Keratinocyte (primary cell): Measurements from ENCODE around the gene SLFN12. TPM values are rescaled to one million over a fixed set of nuclear protein-coding genes. Genes with fewer than 3 reads are reported as not detected.
"Not testable (repeated sequence)": the region's sequence is repeated elsewhere in the genome, so short reads cannot be mapped to it uniquely, and the experiment has no call there.

Experiments used
- DNase-seq: peaks from one replicate; pipeline ENCODE4 v3.0.0-alpha.2; 2011; ENCODE audit warnings: low read depth, missing footprints, low spot score
- FAIRE-seq: peaks from 2 replicates; lab custom pipeline; 2011; peaks lifted over from hg19 to GRCh38; lab: Jason Lieb, UNC
- H2AFZ ChIP-seq: 2 replicates; pipeline ENCODE4 v1.6.0; 2012; ENCODE audit warnings: low read length, control low read depth, inconsistent platforms; ENCODE audit not compliant: control insufficient read depth
- H3K27ac ChIP-seq: 2 replicates; pipeline ENCODE4 v1.5.1; 2011; ENCODE audit warnings: low read length; ENCODE audit not compliant: control insufficient read depth, insufficient read depth
- H3K27me3 ChIP-seq: 3 replicates; pipeline ENCODE4 v1.6.0; 2011; ENCODE audit warnings: low read length; ENCODE audit not compliant: control insufficient read depth, insufficient read depth; ENCODE audit errors: extremely low read depth
- H3K36me3 ChIP-seq, 2 experiments: 2 replicates in 1 of 2; 3 replicates in 1 of 2; pipeline ENCODE4 v1.5.1; 2011; ENCODE audit warnings: low read length in 2 of 2, mild to moderate bottlenecking in 1 of 2; ENCODE audit not compliant: control insufficient read depth in 2 of 2, insufficient read depth in 2 of 2; ENCODE audit errors: extremely low read depth in 1 of 2
- H3K4me1 ChIP-seq: 3 replicates; pipeline ENCODE4 v1.5.1; 2011; ENCODE audit warnings: low read length; ENCODE audit not compliant: control insufficient read depth, insufficient read depth; ENCODE audit errors: extremely low read depth
- H3K4me2 ChIP-seq: 3 replicates; pipeline ENCODE4 v1.6.0; 2011; ENCODE audit warnings: low read depth, low read length; ENCODE audit not compliant: control insufficient read depth, insufficient read depth; ENCODE audit errors: extremely low read depth
- H3K4me3 ChIP-seq, 3 experiments: fragments of 200-600 bp in 1 of 3; sonication (generic) in 1 of 3; 2 replicates in 2 of 3; 3 replicates in 1 of 3; pipeline ENCODE4 v1.5.1; 2011 to 2016; ENCODE audit warnings: low read length in 3 of 3, mild to moderate bottlenecking in 3 of 3, control low read depth in 2 of 3, inconsistent platforms in 1 of 3, low read depth in 1 of 3, mixed read lengths in 1 of 3, mixed run types in 1 of 3, moderate library complexity in 1 of 3; ENCODE audit not compliant: control insufficient read depth in 2 of 3, insufficient read depth in 2 of 3; ENCODE audit errors: extremely low read depth in 1 of 3
- H3K79me2 ChIP-seq: 2 replicates; pipeline ENCODE4 v1.6.0; 2012; ENCODE audit warnings: low read length; ENCODE audit not compliant: control insufficient read depth, insufficient read depth
- H3K9ac ChIP-seq: 3 replicates; pipeline ENCODE4 v1.6.0; 2011; ENCODE audit warnings: low read length; ENCODE audit not compliant: control insufficient read depth, insufficient read depth; ENCODE audit errors: extremely low read depth
- H3K9me1 ChIP-seq: 3 replicates; pipeline ENCODE4 v1.6.0; 2011; ENCODE audit warnings: low read length; ENCODE audit not compliant: control insufficient read depth, insufficient read depth; ENCODE audit errors: extremely low read depth
- H3K9me3 ChIP-seq: 2 replicates; pipeline ENCODE4 v1.5.1; 2012; ENCODE audit warnings: low read depth, low read length; ENCODE audit not compliant: control insufficient read depth
- H4K20me1 ChIP-seq: 3 replicates; pipeline ENCODE4 v1.6.0; 2011; ENCODE audit warnings: low read length; ENCODE audit not compliant: control insufficient read depth, insufficient read depth; ENCODE audit errors: extremely low read depth
- CTCF ChIP-seq, 3 experiments: IDR thresholded peaks in 1 of 3; conservative IDR thresholded peaks in 1 of 3; optimal IDR thresholded peaks in 1 of 3; 2 replicates in 2 of 3; 3 replicates in 1 of 3; pipeline versions ENCODE3 to v1.5.1; 2011; ENCODE audit warnings: low read length in 3 of 3, mild to moderate bottlenecking in 3 of 3, moderate library complexity in 2 of 3, control low read depth in 1 of 3, inconsistent platforms in 1 of 3; ENCODE audit not compliant: insufficient read depth in 2 of 3; ENCODE audit errors: extremely low read depth in 1 of 3
- EZH2 ChIP-seq: IDR thresholded peaks from one replicate; pipeline ENCODE4 v1.6.1; 2012; ENCODE audit warnings: inconsistent platforms, mild to moderate bottlenecking, low read length, moderate library complexity
- dilution Hi-C: fragments of 300-500 bp; cut with MboI; formaldehyde crosslinking; loops from one replicate; pipeline ENCODE4 v1.7.0; 2020; ENCODE audit warnings: low sequenced_read_pairs; ENCODE audit not compliant: extremely low pct_ligation_motif_present
- polyA plus RNA-seq, 5 experiments: library from polyadenylated mRNA; depleted of rRNA in 3 of 5; stranded (reverse) in 3 of 5; stranded (forward) in 1 of 5; unstranded in 1 of 5; fragments of >200 nt; gene quantifications; 1 replicate in 1 of 5; 2 replicates in 3 of 5; 3 replicates in 1 of 5; pipeline versions ENCODE4 v1.2.1 to v1.2.3, GENCODE V29; 2011 to 2012; ENCODE audit warnings: missing spikeins in 2 of 5, low read depth in 1 of 5, low replicate concordance in 1 of 5

Gene SLFN12
- polyA plus RNA-seq, 1 donor (not counting 4 experiments of a cell fraction or from before 2014, with no cell fraction given) = 15.2 TPM

GRCh38 chr17:35460354-35460851 lies 28.1 kb upstream of the SLFN12 start:
- dilution Hi-C loops = no loop called here
- peak overlapping the region; percentile 8 for H2AFZ ChIP-seq
- no peak for FAIRE-seq

GRCh38 chr17:35454035-35454434 lies 21.7 kb upstream of the SLFN12 start:
- H3K27me3 ChIP-seq = peaks cover 24% of the 10 kb centered on the region
- H3K9me3 ChIP-seq, dilution Hi-C loops: not testable (repeated sequence)

More at GRCh38 chr17:35460354-35460851, 28.1 kb upstream of the SLFN12 start:
- H3K27ac ChIP-seq = no peak overlapping the region
- H3K4me3 ChIP-seq = peak overlapping the region; percentile 23 to 38 (median 37)
- no peak for TF ChIP-seq EZH2
- no peak for TF ChIP-seq CTCF (optimal IDR thresholded peaks at IDR 0.05 in 1 of 3, IDR thresholded peaks at IDR 0.05 in 1 of 3, conservative IDR thresholded peaks at IDR 0.05 in 1 of 3; ENCODE audit: extremely low read depth in 1 of 3, insufficient read depth in 2 of 3, low read length in 3 of 3)
- peaks cover 23% of the 10 kb centered on the region for H3K27me3 ChIP-seq
- peak overlapping the region; percentile 61 for H3K4me2 ChIP-seq
- H3K79me2 ChIP-seq = no peaks in the 10 kb centered on the region
- H3K9me3 ChIP-seq = no peaks in the 10 kb centered on the region
- H3K4me1 ChIP-seq = no peaks in the 10 kb centered on the region
- DNase-seq = no peak
- H3K9ac ChIP-seq = no peak overlapping the region
- H3K9me1 ChIP-seq = no peaks in the 10 kb centered on the region
- no peaks in the 10 kb centered on the region for H4K20me1 ChIP-seq
- no peaks in the 10 kb centered on the region for H3K36me3 ChIP-seq

GRCh38 chr17:35453171-35453570 lies 20.9 kb upstream of the SLFN12 start:
- Histone ChIP-seq H3K9me3 (no peaks in the 10 kb centered on the region), H2AFZ (no peak overlapping the region), H3K9me1 (no peaks in the 10 kb centered on the region), H3K27me3 (peaks cover 28% of the 10 kb centered on the region), H3K36me3 (no peaks in the 10 kb centered on the region), H3K4me1 (no peaks in the 10 kb centered on the region), H3K79me2 (no peaks in the 10 kb centered on the region), H4K20me1 (no peaks in the 10 kb centered on the region), H3K27ac (no peak overlapping the region), H3K4me2 (no peak overlapping the region), H3K4me3 (no peak overlapping the region), H3K9ac (no peak overlapping the region)
- DNase-seq = no peak
- FAIRE-seq = no peak
- dilution Hi-C loops = no loop called here
- TF ChIP-seq CTCF (optimal IDR thresholded peaks at IDR 0.05 in 1 of 3, IDR thresholded peaks at IDR 0.05 in 1 of 3, conservative IDR thresholded peaks at IDR 0.05 in 1 of 3; ENCODE audit: extremely low read depth in 1 of 3, insufficient read depth in 2 of 3, low read length in 3 of 3) = no peak
- TF ChIP-seq EZH2 = no peak

More at GRCh38 chr17:35454035-35454434, 21.7 kb upstream of the SLFN12 start:
- not testable (repeated sequence) for FAIRE-seq, H2AFZ ChIP-seq, H4K20me1 ChIP-seq, DNase-seq, H3K27ac ChIP-seq, H3K9ac ChIP-seq, H3K4me2 ChIP-seq, H3K79me2 ChIP-seq, H3K9me1 ChIP-seq, H3K4me3 ChIP-seq, H3K4me1 ChIP-seq, H3K36me3 ChIP-seq
